ENCODE results near the gene KIF23. TPM values are rescaled to one million over a fixed set of nuclear protein-coding genes. Genes with fewer than 3 reads are reported as not detected.

KIF23 gene
- total RNA-seq, 4 donors from 2014 or later = 2.7 to 5.7 (median 3.1) TPM

- 70 to 81% methylated on average over 4 of the region's 4 CpGs for WGBS, 2 donors
- TF ChIP-seq POLR2A (IDR thresholded peaks at IDR 0.05) = no peak
- TF ChIP-seq CTCF (IDR thresholded peaks at IDR 0.05) = no peak
- no peak for DNase-seq (ENCODE audit: low spot score in 2 of 2)
- no peak overlapping the region for H3K4me3 ChIP-seq (ENCODE audit: low read depth, poor library complexity, severe bottlenecking)
- intact Hi-C loops (cut with DNase I; ENCODE audit: low total_unique reads) = no loop called here
Measured at GRCh38 chr15:69392352-69392751, 21.8 kb upstream of the KIF23 start.

GRCh38 chr15:69393831-69394491 is 20.2 kb upstream of the KIF23 start:
- DNase-seq (ENCODE audit: low spot score in 2 of 2) = no peak
- TF ChIP-seq CTCF (IDR thresholded peaks at IDR 0.05) (no peak), POLR2A (IDR thresholded peaks at IDR 0.05) (no peak)
- whole genome bisulfite sequencing, 2 donors = 45 to 52% methylated on average over 11 of the region's 11 CpGs
- intact Hi-C loops (cut with DNase I; ENCODE audit: low total_unique reads) = no loop called here
- H3K4me3 ChIP-seq (ENCODE audit: low read depth, poor library complexity, severe bottlenecking) = no peak overlapping the region

- no peak overlapping the region for H3K4me3 ChIP-seq (ENCODE audit: low read depth, poor library complexity, severe bottlenecking)
- 27 to 29% methylated on average over 31 to 36 of the region's 36 CpGs for WGBS, 2 donors
- DNase-seq (ENCODE audit: low spot score in 2 of 2) = peak; percentile 67 to 96
- intact Hi-C loops (cut with DNase I; ENCODE audit: low total_unique reads) = loop anchor here (5.0 kb wide), 1 partner anchor 337 kb away; no protein-coding TSS in a partner anchor
- TF ChIP-seq CTCF (IDR thresholded peaks at IDR 0.05) (peak in 1 of 3 donors; percentile 90), POLR2A (IDR thresholded peaks at IDR 0.05) (no peak)
Measured at GRCh38 chr15:69394556-69395282, 19.4 kb upstream of the KIF23 start.

GRCh38 chr15:69395460-69395859 is 18.7 kb upstream of the KIF23 start:
- DNase-seq (ENCODE audit: low spot score in 2 of 2) = no peak
- no peak overlapping the region for H3K4me3 ChIP-seq (ENCODE audit: low read depth, poor library complexity, severe bottlenecking)
- WGBS, 2 donors = 92 to 94% methylated on average over 10 of the region's 10 CpGs
- intact Hi-C loops (cut with DNase I; ENCODE audit: low total_unique reads) = loop anchor here (5.0 kb wide), 1 partner anchor 338 kb away; no protein-coding TSS in a partner anchor
- no peak for TF ChIP-seq CTCF (IDR thresholded peaks at IDR 0.05)
- no peak for TF ChIP-seq POLR2A (IDR thresholded peaks at IDR 0.05)

- no peak overlapping the region for H3K4me3 ChIP-seq (ENCODE audit: low read depth, poor library complexity, severe bottlenecking)
- WGBS, 2 donors = 92 to 93% methylated on average over 5 of the region's 5 CpGs
- intact Hi-C loops (cut with DNase I; ENCODE audit: low total_unique reads) = loop anchor here (5.0 kb wide), 1 partner anchor 339 kb away; no protein-coding TSS in a partner anchor
- DNase-seq (ENCODE audit: low spot score in 2 of 2) = no peak
- TF ChIP-seq CTCF (IDR thresholded peaks at IDR 0.05) (no peak), POLR2A (IDR thresholded peaks at IDR 0.05) (no peak)
Measured at GRCh38 chr15:69395991-69396390, 18.2 kb upstream of the KIF23 start.

Data from lower leg skin (tissue), 4 donors.